GM12892 (cell line): ENCODE results near the gene GPATCH2.
"Not testable (repeated sequence)": the region's sequence is repeated elsewhere in the genome, so short reads cannot be mapped to it uniquely, and the experiment has no call there.

Experiments
- POLR2A ChIP-seq: IDR thresholded peaks from 2 replicates; pipeline ENCODE4 v1.6.1; 2011; ENCODE audit warnings: low read depth, low read length, control low read depth
- POLR2AphosphoS5 ChIP-seq: IDR thresholded peaks from 2 replicates; pipeline ENCODE4 v1.6.1; 2011; ENCODE audit warnings: low read depth, low read length, control low read depth
- TAF1 ChIP-seq: IDR thresholded peaks from 2 replicates; pipeline ENCODE4 v1.6.1; 2011; ENCODE audit warnings: low read depth, mild to moderate bottlenecking, control low read depth, low read length, borderline replicate concordance

DNA sequence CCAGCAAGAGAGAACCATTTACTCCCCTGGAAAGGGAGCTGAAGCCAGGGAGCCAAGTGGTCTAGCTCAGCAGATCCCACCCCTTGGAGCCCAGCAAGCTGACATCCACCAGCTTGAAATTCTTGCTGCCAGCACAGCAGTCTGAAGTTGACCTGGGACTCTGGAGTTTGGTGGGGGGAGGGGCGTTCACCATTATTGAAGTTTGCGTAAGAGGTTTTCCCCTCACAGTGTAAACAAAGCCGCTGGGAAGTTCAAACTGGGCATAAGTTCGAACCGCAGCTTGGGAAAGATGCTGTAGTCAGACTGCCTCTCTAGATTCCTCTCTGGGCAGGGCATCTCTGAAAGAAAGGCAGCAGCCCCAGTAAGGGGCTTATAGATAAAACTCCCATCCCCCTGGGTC, 251.1 kb downstream of the GPATCH2 start:
- TF ChIP-seq POLR2A, TAF1, POLR2AphosphoS5: not testable (repeated sequence)
